Fibroblast of skin of abdomen (primary cell): ENCODE data around the gene PRPF40B.

Experiments
- DNase-seq: peaks from one replicate; pipeline ENCODE4 v3.0.0-alpha.2; 2013

PRPF40B gene

DNA sequence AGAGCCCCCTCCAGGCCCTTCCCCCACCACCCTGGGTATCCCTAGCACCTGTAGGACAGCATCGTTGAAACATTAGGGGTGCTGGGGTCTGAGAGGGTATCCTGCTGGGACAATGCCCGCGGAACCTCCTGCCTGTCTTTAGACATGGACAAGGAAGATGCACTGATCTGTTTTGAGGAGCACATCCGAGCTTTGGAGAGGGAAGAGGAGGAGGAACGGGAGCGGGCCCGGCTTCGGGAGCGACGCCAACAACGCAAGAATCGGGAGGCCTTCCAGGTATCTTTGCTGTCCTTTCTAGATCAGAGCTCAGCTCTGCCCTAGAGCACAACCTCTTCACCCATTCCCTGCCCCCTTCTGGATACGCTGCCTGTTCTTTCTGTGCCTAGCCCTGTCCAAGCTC, 13.2 kb downstream of the PRPF40B start:
- no peak for DNase-seq

DNA sequence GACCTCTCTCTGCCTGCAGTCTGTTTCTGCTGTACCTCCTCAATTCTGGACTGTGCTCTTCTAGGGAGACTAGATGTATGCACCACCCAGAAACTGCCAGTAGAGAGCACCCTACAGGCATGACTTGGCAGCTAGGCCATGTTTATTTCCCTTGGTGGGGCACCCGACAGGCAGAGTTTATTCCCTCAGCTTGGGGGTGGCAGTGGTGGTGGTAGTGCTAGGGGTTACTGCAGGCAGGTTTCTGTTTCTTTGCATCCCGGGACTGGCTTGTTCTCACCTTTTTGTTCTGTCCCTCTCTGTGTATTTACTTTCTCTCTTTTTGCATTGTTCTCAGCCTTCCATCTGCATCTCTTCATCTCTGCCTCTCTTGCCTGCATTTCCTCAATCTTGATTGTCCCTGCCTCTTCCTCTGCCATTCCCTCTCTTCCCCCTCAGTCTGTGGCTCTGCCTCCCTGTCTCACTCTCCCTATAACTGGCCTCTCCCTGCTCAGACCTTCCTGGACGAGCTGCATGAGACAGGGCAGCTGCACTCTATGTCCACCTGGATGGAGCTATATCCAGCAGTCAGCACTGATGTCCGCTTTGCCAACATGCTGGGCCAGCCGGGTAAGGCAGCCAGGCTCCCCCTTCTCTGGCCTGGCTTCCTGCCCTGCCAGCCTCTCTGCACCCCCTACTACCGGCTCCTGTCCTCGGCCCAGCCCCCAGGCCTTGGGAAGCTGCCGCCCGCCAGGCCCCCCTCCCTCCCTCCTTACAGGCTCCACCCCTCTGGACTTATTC, 13.8 kb downstream of the PRPF40B start:
- DNase-seq: peak; percentile 64

DNA sequence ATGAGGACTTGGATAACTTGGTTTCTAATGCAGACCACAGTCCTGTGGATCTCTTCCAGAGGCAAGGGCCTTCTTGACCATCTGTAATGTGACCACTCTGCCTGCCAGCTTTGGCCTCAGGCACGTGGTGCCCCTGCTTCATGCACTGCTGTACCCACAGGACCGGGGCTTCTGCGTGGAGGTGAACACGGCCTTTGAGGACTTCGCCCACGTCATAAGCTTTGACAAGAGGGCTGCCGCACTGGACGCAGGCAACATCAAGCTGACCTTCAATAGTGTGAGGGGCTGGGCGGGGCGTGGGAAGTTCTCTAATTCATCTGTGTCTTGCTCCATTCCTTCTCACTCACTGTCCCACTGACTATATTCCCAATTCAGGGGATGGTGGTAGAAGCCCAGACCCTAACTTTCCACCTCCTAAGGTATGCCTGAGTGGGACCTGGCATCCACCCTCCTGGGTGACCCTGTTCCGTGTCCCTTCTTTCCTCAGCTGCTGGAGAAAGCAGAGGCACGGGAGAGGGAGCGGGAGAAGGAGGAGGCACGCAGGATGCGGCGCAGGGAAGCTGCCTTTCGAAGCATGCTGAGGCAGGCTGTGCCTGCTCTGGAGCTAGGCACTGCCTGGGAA, 18.5 kb downstream of the PRPF40B start:
- DNase-seq: no peak

DNA sequence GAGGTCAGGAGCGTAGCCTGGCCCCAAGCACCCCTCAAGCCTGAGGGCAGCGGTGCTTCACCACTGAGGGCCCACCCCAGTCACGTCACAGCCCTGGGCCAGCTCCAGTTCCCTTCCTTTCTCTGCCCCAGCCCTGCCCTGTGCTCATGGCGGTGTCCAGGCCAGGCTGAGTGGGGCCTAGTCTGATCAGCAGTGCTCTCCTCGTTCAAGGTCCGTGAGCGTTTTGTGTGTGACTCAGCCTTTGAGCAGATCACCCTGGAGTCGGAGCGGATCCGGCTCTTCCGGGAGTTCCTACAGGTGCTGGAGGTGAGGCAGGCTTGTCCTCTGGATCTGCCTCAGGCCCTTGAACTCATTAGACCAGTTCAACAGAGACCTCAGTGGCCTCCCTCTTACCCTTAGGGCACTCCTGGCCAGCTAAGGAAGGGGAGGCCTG, 19.0 kb downstream of the PRPF40B start:
- no peak for DNase-seq

DNA sequence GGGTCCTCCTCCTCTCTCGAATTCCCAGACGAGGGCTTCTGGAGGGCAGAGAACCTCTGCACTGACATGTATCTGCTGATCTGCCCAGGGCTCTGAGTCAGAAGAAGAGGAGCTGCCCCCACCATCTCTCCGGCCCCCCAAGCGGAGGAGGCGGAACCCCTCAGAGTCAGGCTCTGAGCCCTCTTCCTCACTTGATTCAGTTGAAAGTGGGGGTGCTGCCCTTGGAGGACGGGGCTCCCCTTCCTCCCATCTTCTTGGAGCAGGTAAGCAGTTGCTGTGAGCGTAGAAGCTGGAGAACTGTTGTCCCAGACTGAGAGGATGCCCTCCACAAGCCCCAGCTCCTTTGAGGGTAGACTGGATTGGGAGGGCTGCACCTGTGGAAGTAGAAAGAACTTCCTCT, 19.8 kb downstream of the PRPF40B start:
- DNase-seq: no peak

DNA sequence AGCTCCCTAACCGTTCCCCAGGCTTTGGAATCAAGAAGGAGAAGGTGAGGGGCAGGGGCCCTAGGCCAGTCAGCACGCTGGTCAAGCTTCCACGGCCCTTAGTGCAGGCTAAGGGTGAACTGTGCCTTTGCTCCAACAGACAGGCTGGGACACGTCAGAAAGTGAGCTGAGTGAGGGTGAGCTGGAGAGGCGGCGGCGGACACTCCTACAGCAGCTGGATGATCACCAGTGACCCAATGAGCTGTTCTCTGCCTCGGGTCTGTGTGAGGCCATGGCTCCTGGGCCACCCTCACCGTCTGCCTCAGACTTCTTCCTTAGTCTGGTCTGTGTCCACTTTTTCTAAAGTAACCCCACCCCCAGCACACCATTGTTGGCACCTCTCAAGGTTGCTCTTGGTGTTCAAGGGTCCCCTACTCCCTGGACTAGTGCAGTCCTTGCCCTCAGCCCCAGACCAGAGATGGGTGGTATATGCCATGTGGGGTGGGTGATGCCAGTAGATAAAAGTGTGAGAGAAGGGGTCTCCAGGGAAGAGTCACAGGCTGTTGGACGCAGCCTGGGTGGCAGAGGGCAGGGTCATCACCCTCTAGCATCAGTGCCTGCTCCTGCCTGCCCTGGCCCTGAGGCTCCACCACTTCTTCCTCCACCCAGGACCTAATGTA, 20.7 kb downstream of the PRPF40B start:
- no peak for DNase-seq

DNA sequence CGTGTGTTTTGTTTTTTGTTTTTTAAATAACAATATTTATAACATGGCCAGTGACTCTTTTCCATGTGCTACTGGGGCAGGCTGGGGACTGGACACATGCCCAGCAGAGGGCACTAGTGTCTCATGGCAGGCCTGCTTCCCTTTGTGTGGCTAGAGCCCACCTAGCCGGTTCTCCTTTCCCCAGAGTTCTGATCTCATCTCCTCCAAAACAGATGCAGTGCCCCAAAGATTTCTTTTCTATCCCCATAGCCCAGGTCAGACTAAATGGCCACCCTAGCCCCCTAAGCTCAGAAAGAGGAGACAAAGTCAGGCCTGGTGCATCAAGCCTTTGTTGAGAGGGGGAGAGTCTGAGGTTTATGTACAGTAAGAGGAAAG, 21.2 kb downstream of the PRPF40B start:
- peak; percentile 71 for DNase-seq

DNA sequence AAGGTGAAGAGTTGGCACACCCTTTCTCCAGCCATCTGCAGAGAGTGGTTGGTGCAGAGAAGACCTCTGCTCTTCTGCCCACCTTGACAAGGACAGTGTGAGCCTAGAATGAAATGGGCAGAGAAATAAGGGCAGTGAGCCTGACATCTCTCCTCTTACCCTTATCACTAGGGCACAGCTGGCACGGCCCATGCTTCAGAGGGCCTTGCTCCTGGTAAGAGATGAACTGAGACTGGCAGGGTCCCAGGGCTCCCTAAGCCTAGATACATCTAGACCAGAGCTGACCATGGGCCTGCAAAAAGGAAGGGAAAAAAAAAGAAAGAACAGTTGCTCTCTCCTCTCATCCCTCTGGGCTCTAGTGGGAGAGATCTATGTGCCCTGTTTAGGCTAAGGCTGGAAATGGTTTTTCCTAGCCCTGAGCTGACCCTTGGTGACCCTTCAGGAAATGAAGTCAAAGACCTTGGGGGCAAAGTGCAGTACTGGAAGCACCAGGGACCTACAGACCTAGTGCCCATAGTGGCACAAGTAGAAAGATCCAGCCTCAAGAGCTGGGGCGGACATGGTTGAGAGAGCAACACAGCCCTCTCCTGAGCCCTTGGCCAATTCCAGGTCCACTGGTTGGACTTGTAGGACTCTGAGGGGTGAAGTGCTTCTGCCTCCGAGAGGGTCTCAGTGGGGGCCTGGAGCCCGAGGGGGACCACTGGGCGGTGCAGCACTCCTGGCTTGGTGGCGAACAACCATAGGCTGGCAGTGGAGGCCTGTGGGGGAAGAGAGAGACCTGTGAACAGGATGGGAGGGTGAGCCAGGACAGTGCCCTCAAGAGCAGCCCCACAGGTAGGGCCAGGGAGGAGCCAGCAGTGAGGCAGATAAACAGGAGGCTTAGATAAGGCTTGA, 22.0 kb downstream of the PRPF40B start:
- no peak for DNase-seq

DNA sequence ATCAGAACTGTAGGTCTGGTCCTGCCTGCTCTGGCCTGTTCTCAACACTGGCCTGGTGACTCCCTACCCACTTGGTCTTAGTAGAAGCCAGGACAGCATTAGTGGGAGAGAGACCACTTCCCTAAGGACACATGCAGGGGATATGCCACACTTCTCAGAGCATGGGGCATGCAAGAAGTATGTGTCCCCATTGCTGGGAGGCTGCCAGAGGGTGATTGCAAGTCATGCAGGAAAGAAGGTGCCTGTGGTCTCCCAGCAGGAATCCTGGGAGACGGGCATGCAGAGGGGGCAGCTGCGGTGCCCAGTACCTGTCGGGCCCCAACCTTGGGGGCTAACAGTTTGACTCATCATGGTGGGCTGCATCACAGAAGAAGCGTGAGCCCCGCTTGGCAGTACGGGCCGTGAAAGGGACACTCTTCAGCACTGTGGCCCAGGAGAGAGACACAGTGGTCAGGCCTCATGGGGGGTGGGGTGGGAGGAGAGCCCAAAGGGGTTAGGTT, 23.0 kb downstream of the PRPF40B start:
- DNase-seq: no peak

DNA sequence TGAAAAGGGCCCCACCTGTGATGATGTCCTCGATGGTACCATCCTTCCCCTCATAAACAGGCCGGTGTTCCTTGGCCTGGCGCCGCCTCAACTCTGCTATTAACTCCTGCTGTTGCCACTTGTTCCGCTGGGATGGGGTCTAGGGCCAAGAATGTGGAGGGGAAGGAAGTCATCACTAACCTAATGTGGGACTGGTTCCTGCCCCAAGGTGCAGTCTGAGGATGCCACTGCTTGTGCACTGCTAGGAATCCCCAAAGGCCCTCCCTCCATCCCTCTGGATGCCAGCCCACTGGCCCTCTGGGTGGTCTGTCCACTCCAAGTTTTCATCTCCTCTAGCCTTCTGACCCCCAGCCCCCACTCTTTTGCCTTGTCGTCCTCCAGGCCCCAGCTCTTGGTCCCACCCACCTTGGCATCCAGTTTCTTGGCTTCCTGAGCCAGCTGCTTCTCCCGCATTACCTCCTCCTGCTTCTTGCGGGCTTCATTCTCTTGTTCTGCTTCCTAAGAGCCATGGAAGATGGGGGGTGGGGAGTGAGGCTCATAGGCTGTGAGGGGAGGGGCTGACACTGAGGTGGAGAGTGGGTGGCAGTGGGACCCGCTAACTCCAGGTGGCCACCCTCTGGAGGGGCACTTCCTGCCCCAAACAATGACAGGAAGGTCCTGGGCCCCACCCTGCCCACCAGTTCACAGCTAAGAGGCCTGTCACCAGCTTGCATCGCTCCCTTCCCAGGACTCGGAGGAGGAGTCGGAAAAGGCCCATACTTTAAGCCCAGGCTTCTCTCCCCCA, 23.7 kb downstream of the PRPF40B start:
- DNase-seq: no peak

DNA sequence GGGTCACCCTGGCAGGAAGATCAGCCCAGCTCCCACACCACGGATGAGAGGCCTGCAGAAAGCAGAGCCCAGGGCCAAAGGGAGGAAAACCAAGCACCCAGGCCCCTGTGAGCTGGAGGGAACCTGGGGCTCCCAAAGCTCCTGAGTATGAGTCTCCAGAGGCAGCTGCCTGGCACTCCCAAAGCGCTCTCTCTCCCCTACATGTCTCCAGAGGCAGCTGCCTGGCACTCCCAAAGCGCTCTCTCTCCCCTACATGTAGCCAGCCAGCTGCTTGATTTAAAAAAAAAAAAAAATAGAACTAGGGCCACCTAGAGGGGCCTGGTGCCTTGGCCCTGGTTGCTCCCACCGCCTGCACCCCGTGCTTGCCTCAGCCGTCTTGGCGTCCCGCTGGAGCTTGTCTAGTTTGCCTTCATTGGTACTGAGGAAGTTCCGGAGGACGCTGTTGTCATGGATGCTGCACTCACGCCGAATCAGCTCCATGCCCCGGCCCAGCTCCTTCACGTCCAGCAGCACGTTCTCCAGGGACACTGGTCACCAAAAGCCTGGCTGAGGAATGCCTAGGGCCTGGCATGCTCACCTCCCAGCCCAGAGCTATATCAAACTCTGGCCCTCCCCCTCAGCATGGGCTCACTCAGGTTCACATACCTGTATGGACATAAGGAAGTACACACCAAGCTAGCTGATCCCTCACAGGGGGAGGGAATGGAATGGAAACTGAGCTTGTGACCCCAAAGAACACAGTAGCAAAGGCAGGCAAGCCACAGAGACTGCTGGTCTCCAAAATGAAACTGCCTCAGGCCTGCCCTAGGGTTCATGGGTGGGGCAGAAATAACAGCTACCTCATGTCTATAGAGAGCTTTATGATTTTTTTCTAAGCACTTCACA, 24.7 kb downstream of the PRPF40B start:
- no peak for DNase-seq

DNA sequence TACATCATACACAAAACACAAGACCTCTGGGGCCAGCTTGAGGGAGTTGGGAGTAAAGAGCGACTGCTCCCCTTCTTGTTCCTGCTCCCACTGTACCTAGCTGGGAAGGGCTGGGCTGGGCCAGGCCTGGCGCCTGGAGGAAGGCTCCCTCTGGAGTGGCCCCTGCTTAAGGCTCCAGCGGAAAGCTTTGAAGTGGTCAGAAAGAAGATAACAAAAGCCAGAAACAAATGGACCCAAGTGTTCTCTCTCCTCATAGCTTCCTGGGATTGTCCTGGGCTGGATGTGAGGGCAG, 25.3 kb downstream of the PRPF40B start:
- no peak for DNase-seq

DNA sequence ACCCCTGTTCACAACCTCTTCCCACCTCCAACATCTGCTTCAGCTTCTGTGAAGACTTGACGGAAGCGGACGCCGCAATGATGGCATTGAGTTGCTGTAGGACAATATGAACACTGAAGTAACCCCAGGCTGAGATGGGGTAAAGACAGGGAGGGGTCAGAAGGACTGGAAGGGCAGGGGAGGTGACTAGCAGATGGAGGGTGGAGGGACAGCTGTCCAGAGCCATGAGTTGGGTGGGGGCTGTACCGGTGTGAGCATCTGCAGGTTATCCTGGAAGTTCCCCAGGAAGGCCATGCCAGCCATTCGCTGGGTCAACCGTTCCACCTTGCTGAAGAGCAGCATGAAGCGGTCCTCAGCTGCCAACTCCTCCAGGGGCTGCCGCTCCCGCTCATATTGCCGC, 26.1 kb downstream of the PRPF40B start:
- DNase-seq: no peak

DNA sequence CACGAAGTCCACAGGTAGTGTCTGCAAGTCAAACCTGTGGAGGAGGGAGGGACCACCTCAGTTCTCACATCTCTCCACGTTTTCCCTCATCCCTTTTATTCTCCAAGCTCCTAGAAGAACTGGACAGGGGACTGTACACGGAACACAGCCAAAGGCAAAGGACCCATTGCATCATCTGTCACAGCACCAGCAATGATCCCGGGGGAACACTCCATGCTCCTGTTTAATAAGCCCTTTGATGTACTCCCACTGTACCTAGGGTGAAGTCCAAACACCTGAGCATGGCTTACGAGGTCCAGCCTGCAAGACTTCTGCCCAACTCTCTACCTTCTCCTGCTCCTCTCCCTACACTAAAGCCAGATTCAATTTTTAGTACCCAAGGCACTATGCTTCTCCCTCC, 26.5 kb downstream of the PRPF40B start:
- DNase-seq: no peak

DNA sequence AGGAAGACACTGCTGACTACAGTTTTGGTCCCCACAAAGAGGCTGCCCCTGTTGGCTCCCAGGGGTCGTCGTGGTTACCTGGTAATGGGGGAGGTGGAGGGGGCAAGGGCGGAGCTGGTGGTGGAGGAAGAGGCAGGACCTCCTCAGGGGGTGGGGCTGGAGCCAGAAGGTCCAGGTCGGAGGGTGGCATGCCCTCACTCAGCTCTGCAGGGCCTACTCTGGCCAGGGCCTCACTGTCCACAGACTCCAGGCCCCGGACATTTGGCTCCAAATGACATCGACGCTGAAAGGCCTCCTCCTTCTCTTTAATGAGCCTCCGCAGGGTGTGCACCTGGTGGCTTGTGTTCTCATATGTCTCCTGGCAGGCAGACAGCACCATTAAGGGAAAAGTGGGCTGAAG, 28.5 kb downstream of the PRPF40B start:
- no peak for DNase-seq

DNA sequence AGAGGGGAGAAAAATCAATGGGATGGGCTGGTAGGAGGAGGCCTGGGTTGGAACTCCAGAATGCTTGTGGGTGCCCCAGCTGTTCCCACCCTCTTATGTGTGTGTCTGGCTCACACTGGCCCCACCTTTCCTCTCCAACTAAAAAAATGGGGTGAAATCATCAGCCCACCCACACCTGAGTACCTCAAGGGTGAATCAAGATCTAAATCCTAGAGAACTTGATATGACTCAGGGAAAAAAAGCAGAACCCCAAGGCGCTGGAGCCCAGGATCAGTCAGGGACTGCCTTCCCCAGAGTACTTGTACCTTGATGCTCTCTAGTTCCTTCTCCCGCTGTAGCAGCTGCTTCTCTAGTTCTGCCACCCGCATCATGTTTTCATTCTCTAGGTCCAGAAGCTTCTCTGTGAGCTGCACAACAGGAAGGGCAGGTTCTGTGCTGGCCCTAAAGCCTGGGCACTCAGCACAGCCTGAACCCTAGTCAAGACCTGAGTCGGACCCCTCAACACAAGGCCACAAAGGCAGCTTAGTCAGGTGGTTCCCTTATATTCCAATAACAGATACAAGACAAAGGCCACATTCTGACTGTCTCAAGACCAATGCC, 29.7 kb downstream of the PRPF40B start:
- DNase-seq: no peak

DNA sequence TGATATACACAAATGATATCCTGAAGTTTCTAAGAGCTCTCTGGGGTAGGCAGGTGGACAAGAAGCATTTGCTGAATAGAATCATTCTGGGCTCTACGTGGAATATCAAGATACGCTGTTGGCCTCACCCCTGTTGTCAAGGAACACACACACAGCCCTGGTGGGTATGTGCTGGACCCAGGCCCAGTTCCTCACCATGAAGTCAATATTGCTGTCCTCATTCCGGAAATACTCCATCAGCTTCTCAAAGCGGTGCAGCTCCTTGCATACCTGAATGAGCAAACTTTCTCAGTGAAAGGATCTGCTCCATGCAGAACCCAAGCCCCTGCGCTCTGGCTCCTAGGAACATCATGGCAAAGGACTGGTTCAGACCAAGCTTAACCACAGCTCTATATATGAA, 31.4 kb downstream of the PRPF40B start:
- DNase-seq: no peak

DNA sequence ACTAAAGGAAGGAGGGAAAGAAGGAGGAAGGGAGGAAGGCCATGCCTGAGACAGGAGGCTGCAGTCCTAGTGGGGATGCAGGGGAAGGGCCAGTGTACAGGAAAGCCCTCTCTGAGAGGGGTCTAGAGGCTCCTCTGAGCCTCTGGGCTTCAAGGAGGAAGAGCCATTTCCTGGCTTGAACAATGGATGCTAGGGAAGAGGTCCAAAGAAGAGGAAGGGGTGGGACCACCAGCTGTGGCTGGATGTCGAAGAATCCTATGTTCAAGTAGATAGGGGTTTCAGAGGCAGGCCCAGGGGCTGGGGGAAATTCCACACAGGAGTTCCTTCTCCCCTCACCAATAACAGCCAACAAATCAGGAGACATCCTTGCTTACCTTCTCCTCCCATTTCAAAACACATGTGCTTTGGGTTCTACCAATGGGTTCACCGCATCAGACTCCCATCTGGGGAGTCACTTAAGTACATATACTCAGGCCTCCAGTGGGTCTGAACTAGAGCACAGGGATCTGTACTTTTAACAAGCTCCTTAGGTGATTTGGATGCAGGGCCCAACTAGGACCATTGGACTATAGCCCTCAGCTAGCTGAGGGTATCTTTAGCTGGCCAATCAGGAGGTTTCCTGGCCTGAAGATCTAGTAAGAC, 32.4 kb downstream of the PRPF40B start:
- no peak for DNase-seq

DNA sequence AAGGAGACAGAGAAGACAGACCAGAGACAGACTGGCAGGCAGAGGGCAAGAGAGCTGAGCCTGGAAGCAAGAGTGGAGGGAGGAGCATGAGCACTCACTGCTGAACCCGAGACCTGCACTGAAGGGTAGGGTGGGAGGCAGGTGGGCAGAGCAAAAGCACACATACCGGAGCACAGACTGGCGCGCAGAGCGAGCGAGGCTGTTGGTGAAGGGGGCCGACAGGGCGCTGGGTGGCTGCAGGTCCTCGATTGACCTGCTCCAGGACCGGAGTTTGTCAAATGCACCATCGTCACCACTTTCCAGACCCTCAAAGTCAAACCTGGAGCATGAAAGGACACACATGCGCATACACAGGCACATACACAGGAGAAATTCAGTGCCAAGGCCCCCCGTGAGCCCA, 34.9 kb downstream of the PRPF40B start:
- no peak for DNase-seq

DNA sequence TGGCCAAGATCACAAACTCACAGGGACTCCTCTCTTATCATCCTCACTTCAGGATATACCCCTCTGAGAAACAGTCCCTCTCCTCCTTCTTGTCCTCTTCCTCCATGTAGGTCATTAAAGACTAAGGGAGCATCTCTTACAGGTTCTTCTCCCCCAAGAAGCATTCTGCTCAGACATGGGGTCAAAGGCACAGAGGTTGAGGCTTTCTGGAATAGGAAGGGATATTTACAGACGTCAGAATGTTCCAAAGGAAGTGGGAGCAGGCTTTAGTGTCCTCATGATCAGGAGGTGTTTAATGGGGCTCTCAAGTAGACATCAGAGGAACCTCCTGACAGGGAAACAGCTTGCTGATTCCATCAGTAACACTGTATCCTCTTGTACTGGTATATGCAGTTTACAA, 36.4 kb downstream of the PRPF40B start:
- no peak for DNase-seq
